ENCODE data around the gene EPB41L4B. TPM values are rescaled to one million over a fixed set of nuclear protein-coding genes. Genes with fewer than 3 reads are reported as not detected.

Gene EPB41L4B
- total RNA-seq: under 1 TPM in 1 of 2 donors, not detected in 1; under 0.01 TPM

DNA sequence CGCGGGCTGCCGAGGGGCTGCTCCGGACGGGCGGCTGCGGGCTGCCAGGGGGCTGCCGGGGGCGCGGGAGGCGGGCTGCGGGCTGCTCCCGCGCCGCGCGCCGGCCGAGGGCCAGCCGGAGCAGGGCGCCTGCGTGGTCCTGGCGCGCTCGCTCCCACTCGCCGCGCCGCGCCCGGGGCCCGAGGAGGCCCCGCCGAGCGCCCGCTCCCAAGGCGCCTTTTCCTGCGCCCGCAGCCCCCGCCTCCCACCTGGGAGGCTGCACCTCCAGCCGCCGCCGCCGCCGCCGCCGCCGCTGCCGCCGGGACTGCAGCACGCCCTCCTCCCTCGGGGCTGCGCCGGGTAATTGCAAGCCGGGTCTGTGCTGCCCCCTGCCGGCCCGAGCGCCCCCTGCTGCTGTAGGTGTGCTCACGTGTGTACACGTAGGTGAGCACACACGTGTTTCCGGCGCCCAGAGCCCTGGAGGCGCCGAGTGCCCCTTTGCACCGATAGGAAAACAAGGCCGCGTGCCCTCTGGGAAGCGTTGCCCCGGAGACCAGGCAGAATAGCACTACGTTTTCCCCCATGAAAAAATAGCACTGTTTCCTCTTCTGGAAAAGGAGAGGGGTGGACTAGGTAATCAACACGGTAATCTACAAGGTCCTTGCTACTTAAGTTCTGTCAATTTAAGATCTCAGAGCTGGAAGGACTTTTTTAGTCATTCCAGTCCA lies at the start of gene EPB41L4B:
TSS of gene EPB41L4B (minus strand) at position 318 of the 707 bp plus-strand sequence. CDS start 613 bp downstream, outside the sequence.

DNA sequence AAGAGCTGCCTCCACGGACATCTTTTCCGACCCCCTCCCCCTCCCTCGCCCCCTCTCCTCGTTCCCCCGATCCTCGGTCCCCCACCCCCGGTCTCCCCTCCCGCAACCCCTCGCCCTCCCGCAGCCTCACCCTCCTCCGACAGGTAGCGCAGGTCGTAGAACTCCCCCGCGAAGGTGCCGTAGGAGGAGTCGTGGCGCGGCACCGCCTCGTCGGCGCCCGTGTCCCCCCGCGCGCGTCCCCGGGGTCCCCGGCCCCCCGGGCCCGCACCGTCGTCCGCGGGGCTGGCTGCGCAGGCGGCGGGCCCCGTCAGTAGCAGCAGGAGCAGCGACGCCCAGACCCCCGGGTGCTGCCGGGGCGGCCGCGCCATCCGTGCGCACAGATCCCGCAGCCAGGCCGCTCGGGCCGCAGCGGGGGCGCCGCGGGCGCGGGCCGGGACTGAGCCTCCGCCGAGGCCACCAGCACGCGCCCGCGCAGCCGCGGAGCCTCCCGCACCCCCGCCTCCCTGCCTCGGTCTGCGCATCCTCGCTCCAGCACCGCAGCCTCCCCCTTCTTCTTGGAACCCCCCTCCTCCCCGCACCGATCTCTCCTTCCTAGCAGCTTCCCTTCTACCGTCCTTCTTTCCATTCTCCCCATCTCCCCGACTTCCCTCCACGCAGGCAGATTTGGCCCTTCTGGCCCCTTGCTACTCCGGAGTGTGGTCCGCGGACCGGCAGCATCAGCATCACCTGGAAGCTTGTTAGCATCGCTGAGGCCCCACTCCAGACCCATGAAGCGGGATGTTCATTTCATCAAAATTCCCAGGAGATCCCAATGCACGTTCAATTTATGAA lies 153.9 kb downstream of the EPB41L4B start, which contains the start of gene FRRS1L:
TSS of gene FRRS1L (minus strand) at position 479 of the 831 bp plus-strand sequence. CDS start at position 368, 111 bp downstream.

Small RNA genes lying within 50 kb of the gene (small RNA-seq; reads per million reads assigned to genes)
- 0 reads per million in 2 donors for gene RF00019
- gene RNU6-984P: 0 reads per million in 2 donors

Other genes with a start within 250 kb of the EPB41L4B start
- gene TMEM245, start 201.1 kb downstream of the EPB41L4B start, total RNA-seq: 10 to 100 TPM; 69.9 to 73.3 TPM
- not detected for gene FRRS1L, start 153.8 kb downstream of the EPB41L4B start, total RNA-seq
- 1 to 10 TPM; 4.7 to 7.2 TPM for gene PTPN3, start 177.2 kb upstream of the EPB41L4B start, total RNA-seq